GM23338 (cell line): ENCODE results near the gene ELMO3. TPM values are rescaled to one million over a fixed set of nuclear protein-coding genes. Genes with fewer than 3 reads are reported as not detected.

Source experiments
- ATAC-seq: fragments of 200-7000 bp; cut with Tn5 transposase; 3 replicates; pipeline ENCODE4 v1.9.1; 2020
- DNase-seq: peaks from one replicate; pipeline ENCODE4 v3.0.0-alpha.2; 2015; ENCODE audit warnings: low spot score
- H2AFZ ChIP-seq: fragments of 200-600 bp; sonication (generic); 2 replicates; pipeline ENCODE4 v1.8.0; 2016; ENCODE audit warnings: antibody characterized with exemption, mild to moderate bottlenecking, moderate library complexity
- H3F3A ChIP-seq: fragments of 200-600 bp; sonication (generic); replicated peaks from 2 replicates; pipeline ENCODE4 v1.8.0; 2017; ENCODE audit warnings: antibody characterized with exemption, mixed run types, low read depth
- H3K27ac ChIP-seq: fragments of 200-600 bp; sonication (generic); 2 replicates; pipeline ENCODE4 v1.6.1; 2016; ENCODE audit warnings: low read depth
- H3K27me3 ChIP-seq: fragments of 200-600 bp; sonication (generic); 2 replicates; pipeline ENCODE4 v1.8.0; 2016; ENCODE audit warnings: mild to moderate bottlenecking, mixed run types, moderate library complexity; ENCODE audit not compliant: insufficient read depth
- H3K36me3 ChIP-seq: fragments of 200-600 bp; sonication (generic); 2 replicates; pipeline ENCODE4 v1.8.0; 2016; ENCODE audit warnings: mild to moderate bottlenecking; ENCODE audit not compliant: insufficient read depth
- H3K4me1 ChIP-seq: fragments of 200-600 bp; sonication (generic); 2 replicates; pipeline ENCODE4 v1.8.0; 2016; ENCODE audit warnings: mild to moderate bottlenecking, moderate library complexity; ENCODE audit not compliant: insufficient read depth
- H3K4me2 ChIP-seq: fragments of 200-600 bp; sonication (generic); 2 replicates; pipeline ENCODE4 v1.7.1; 2017; ENCODE audit warnings: mixed run types
- H3K4me3 ChIP-seq: fragments of 200-600 bp; sonication (generic); 2 replicates; pipeline ENCODE4 v1.6.1; 2016; ENCODE audit warnings: mixed run types
- H3K79me2 ChIP-seq: fragments of 200-600 bp; sonication (generic); replicated peaks from 2 replicates; pipeline ENCODE4 v1.8.0; 2017; ENCODE audit warnings: mild to moderate bottlenecking; ENCODE audit not compliant: insufficient read depth
- H3K9me2 ChIP-seq: fragments of 200-600 bp; sonication (generic); 2 replicates; pipeline ENCODE4 v1.8.0; 2017; ENCODE audit not compliant: insufficient read depth
- H4K20me1 ChIP-seq: fragments of 200-600 bp; sonication (generic); replicated peaks from 2 replicates; pipeline ENCODE4 v1.8.0; 2017; ENCODE audit warnings: mild to moderate bottlenecking; ENCODE audit not compliant: insufficient read depth
- H3K27ac Mint-ChIP-seq: 2 replicates; pipeline ENCODE4 v1.8.0; 2020; ENCODE audit warnings: inconsistent platforms, mild to moderate bottlenecking, moderate library complexity, mixed read lengths
- H3K27me3 Mint-ChIP-seq: 3 replicates; pipeline ENCODE4 v1.8.0; 2022; ENCODE audit warnings: low read depth, mild to moderate bottlenecking, moderate library complexity, mixed read lengths, inconsistent platforms; ENCODE audit not compliant: insufficient read depth, poor library complexity
- H3K36me3 Mint-ChIP-seq: 3 replicates; pipeline ENCODE4 v1.8.0; 2021; ENCODE audit warnings: low read depth, mild to moderate bottlenecking, inconsistent platforms, moderate library complexity, mixed read lengths
- H3K4me1 Mint-ChIP-seq: 3 replicates; pipeline ENCODE4 v1.8.0; 2020; ENCODE audit warnings: mild to moderate bottlenecking, inconsistent platforms, mixed read lengths
- H3K4me3 Mint-ChIP-seq: 3 replicates; pipeline ENCODE4 v1.8.0; 2021; ENCODE audit warnings: moderate library complexity, mild to moderate bottlenecking, inconsistent platforms, mixed read lengths
- H3K9me3 Mint-ChIP-seq: 3 replicates; pipeline ENCODE4 v1.8.0; 2020; ENCODE audit warnings: moderate library complexity, mild to moderate bottlenecking, inconsistent platforms, mixed read lengths
- ETS1 ChIP-seq: IDR thresholded peaks from 2 replicates; pipeline ENCODE4 v1.6.1; 2016; ENCODE audit warnings: antibody characterized with exemption
- EZH2 ChIP-seq: fragments of 200-600 bp; sonication (generic); IDR thresholded peaks from one replicate; pipeline ENCODE4 v1.8.0; 2017; ENCODE audit warnings: antibody characterized with exemption, mild to moderate bottlenecking, low read depth; ENCODE audit not compliant: unreplicated experiment
- EZH2phosphoT487 ChIP-seq: fragments of 200-600 bp; sonication (generic); IDR thresholded peaks from one replicate; pipeline ENCODE4 v1.8.1; 2018; ENCODE audit warnings: antibody characterized with exemption; ENCODE audit not compliant: unreplicated experiment
- JUNB ChIP-seq: IDR thresholded peaks from one replicate; pipeline ENCODE4 v1.6.1; 2016; ENCODE audit warnings: antibody characterized with exemption; ENCODE audit not compliant: unreplicated experiment
- POLR2AphosphoS5 ChIP-seq: IDR thresholded peaks from 2 replicates; pipeline ENCODE4 v1.6.1; 2016; ENCODE audit warnings: antibody characterized with exemption, low read depth
- REST ChIP-seq: IDR thresholded peaks from one replicate; pipeline ENCODE4 v1.6.1; 2018; ENCODE audit warnings: antibody characterized with exemption; ENCODE audit not compliant: unreplicated experiment
- ZNF114 ChIP-seq: fragments of 250-450 bp; sonication (Bioruptor Pico); IDR thresholded peaks from 2 replicates; pipeline ENCODE4 v1.5.0; 2020; ENCODE audit warnings: mild to moderate bottlenecking, moderate library complexity
- polyA plus RNA-seq: library from polyadenylated mRNA; unstranded; fragments of >200 nt; fragmentation: Nextera tagmentation; extraction: Ambion mirVana; gene quantifications from 2 replicates; pipeline ENCODE4 v1.2.1, GENCODE V29; 2016
- total RNA-seq: library from RNA; depleted of rRNA; stranded (reverse); fragments of >200 nt; shearing (Covaris generic); gene quantifications from 2 replicates; pipeline ENCODE4 v1.2.3, GENCODE V29; 2014

Gene ELMO3
- total and polyA plus RNA-seq, 2 experiments from 2014 or later, result 4.7 to 16.2 TPM

GRCh38 chr16:67191995-67192681 lies 6.8 kb upstream of the ELMO3 start, which contains the start of gene E2F4:
TSS of gene E2F4 (plus strand) at chr16:67192155. CDS start at chr16:67192228, 73 bp downstream.
- peaks cover 9% of the 10 kb centered on the region for H3K27me3 Mint-ChIP-seq
- H3K27ac Mint-ChIP-seq, result peak within 1 kb of the TSS; percentile 53; the same call in 1 of the 2 replicates
- ATAC-seq (peak; percentile 97), DNase-seq (peak; percentile 97)
- H3K9me2 ChIP-seq, result no peaks in the 10 kb centered on the region
- H3F3A ChIP-seq, result 0 out of 2 replicates have a peak, but pooled peaks cover 12% of the 10 kb centered on the region
- H4K20me1 ChIP-seq, result peaks cover 22% of the 10 kb centered on the region
- H3K4me1 Mint-ChIP-seq, result peaks cover 22% of the 10 kb centered on the region
- H3K4me2 ChIP-seq, result peak within 1 kb of the TSS; percentile 98
- H3K4me1 ChIP-seq, result peaks cover 7% of the 10 kb centered on the region; the same call in 1 of the 2 replicates
- peaks cover 21% of the 10 kb centered on the region for H3K79me2 ChIP-seq
- H2AFZ ChIP-seq, result peak within 1 kb of the TSS; percentile 96
- H3K4me3 Mint-ChIP-seq, result peak within 1 kb of the TSS; percentile 93
- no peaks in the 10 kb centered on the region for H3K9me3 Mint-ChIP-seq
- H3K27ac ChIP-seq, result no peak within 1 kb of the TSS
- peak within 1 kb of the TSS; percentile 97 for H3K4me3 ChIP-seq
- no peaks in the 10 kb centered on the region for H3K27me3 ChIP-seq
- peak; percentile 73 for TF ChIP-seq POLR2AphosphoS5
- no peak for TF ChIP-seq ZNF114 (CRISPR knock-in tag)
- TF ChIP-seq ETS1, result peak; percentile 86
- TF ChIP-seq JUNB, result peak; percentile 100
- H3K36me3 ChIP-seq, result peaks cover 20% of the 10 kb centered on the region; the same call in 1 of the 2 replicates
- H3K36me3 Mint-ChIP-seq, result peaks cover 39% of the 10 kb centered on the region

- Histone ChIP-seq H3K4me1 (peaks cover 7% of the 10 kb centered on the region; the same call in 1 of the 2 replicates), H3K27me3 (no peaks in the 10 kb centered on the region), H3K27ac (no peak overlapping the region), H4K20me1 (peaks cover 22% of the 10 kb centered on the region), H3K4me3 (peak overlapping the region; percentile 97), H3K79me2 (peaks cover 21% of the 10 kb centered on the region), H3F3A (0 out of 2 replicates have a peak, but pooled peaks cover 15% of the 10 kb centered on the region), H3K9me2 (no peaks in the 10 kb centered on the region), H2AFZ (no peak overlapping the region), H3K4me2 (peak overlapping the region; percentile 98), H3K36me3 (peaks cover 20% of the 10 kb centered on the region; the same call in 1 of the 2 replicates)
- H3K4me3 Mint-ChIP-seq, result peak overlapping the region; percentile 93
- peaks cover 9% of the 10 kb centered on the region for H3K27me3 Mint-ChIP-seq
- peak overlapping the region; percentile 53; the same call in 1 of the 2 replicates for H3K27ac Mint-ChIP-seq
- H3K9me3 Mint-ChIP-seq, result no peaks in the 10 kb centered on the region
- TF ChIP-seq EZH2phosphoT487, result no peak
- TF ChIP-seq JUNB, result no peak
- TF ChIP-seq REST, result no peak
- TF ChIP-seq EZH2, result no peak
- no peak for DNase-seq
- peaks cover 22% of the 10 kb centered on the region for H3K4me1 Mint-ChIP-seq
- H3K36me3 Mint-ChIP-seq, result peaks cover 42% of the 10 kb centered on the region
- ATAC-seq, result no peak
Measured at GRCh38 chr16:67192781-67193361, 6.1 kb upstream of the ELMO3 start.
